ENCODE data around the gene LRRC52.

GRCh38 chr1:165527251-165528007 is 16.4 kb upstream of the LRRC52 start:
- TF ChIP-seq, protein P1, sequence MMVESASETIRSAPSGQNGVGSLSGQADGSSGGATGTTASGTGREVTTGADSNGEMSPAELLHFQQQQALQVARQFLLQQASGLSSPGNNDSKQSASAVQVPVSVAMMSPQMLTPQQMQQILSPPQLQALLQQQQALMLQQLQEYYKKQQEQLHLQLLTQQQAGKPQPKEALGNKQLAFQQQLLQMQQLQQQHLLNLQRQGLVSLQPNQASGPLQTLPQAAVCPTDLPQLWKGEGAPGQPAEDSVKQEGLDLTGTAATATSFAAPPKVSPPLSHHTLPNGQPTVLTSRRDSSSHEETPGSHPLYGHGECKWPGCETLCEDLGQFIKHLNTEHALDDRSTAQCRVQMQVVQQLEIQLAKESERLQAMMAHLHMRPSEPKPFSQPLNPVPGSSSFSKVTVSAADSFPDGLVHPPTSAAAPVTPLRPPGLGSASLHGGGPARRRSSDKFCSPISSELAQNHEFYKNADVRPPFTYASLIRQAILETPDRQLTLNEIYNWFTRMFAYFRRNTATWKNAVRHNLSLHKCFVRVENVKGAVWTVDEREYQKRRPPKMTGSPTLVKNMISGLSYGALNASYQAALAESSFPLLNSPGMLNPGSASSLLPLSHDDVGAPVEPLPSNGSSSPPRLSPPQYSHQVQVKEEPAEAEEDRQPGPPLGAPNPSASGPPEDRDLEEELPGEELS (CRISPR knock-in tag; IDR thresholded peaks at IDR 0.05; ENCODE audit: borderline replicate concordance): no peak
- no peak for TF ChIP-seq ARHGAP35 (IDR thresholded peaks at IDR 0.05; ENCODE audit: partially characterized antibody)
- no peak for TF ChIP-seq RFX5 (IDR thresholded peaks at IDR 0.05; ENCODE audit: low read depth, low read length)
